Measurements from ENCODE around the gene RALY. TPM values are rescaled to one million over a fixed set of nuclear protein-coding genes. Genes with fewer than 3 reads are reported as not detected.

RALY gene
- total RNA-seq, 2 experiments from 2014 or later, result 136 to 163 TPM

- intact Hi-C loops (cut with micrococcal nuclease; ENCODE audit: unreplicated experiment), result no loop called here
- no TSS peak for BruUV-seq (replicated peaks)
- Histone ChIP-seq H3K4me1 (ENCODE audit: insufficient read depth, low read length, poor library complexity, severe bottlenecking) (peaks cover 21% of the 10 kb centered on the region), H3K27ac (ENCODE audit: low read depth, low read length, poor library complexity, severe bottlenecking) (no peak overlapping the region), H4K20me1 (ENCODE audit: insufficient read depth, low read length) (peaks cover 4% of the 10 kb centered on the region), H3K79me2 (ENCODE audit: insufficient read depth, low read depth, low read length) (peaks cover 15% of the 10 kb centered on the region; the same call in 1 of the 2 replicates), H3K36me3 (ENCODE audit: insufficient read depth, low read length) (peaks cover 47% of the 10 kb centered on the region), H3K4me3 (ENCODE audit: low read depth, low read length, poor library complexity, severe bottlenecking) (no peak overlapping the region), H3K9me2 (ENCODE audit: insufficient read depth, low read length) (no peaks in the 10 kb centered on the region), H2AFZ (ENCODE audit: low read length) (no peak overlapping the region), H3K9me3 (ENCODE audit: low read length) (no peaks in the 10 kb centered on the region), H3K4me2 (ENCODE audit: low read length) (no peak overlapping the region)
- DNase-seq (ENCODE audit: low spot score), result no peak
- TF ChIP-seq CTCF (conservative IDR thresholded peaks at IDR 0.05; ENCODE audit: low read length) (no peak), EZH2phosphoT487 (IDR thresholded peaks at IDR 0.05; ENCODE audit: borderline replicate concordance, low read depth, low read length) (no peak)
- ChIA-PET POLR2A (no interaction called here), CTCF (ENCODE audit: unreplicated experiment) (no interaction called here)
These were observed 72.9 kb downstream of the RALY start for GRCh38 chr20:34066476-34067090.

GRCh38 chr20:34068001-34068400, 74.3 kb downstream of the RALY start:
- no peak overlapping the region for H3K27ac ChIP-seq (ENCODE audit: low read depth, low read length, poor library complexity, severe bottlenecking)
- peaks cover 21% of the 10 kb centered on the region for H3K4me1 ChIP-seq (ENCODE audit: insufficient read depth, low read length, poor library complexity, severe bottlenecking)
- H3K4me2 ChIP-seq (ENCODE audit: low read length), result no peak overlapping the region
- peaks cover 8% of the 10 kb centered on the region for H4K20me1 ChIP-seq (ENCODE audit: insufficient read depth, low read length)
- CTCF ChIA-PET (ENCODE audit: unreplicated experiment), result interaction anchor here (0.5 to 3.3 kb wide), 2 partner anchors 27 to 205 kb away, joined by 3 to 19 read pairs; no protein-coding TSS in a partner anchor
- no peak overlapping the region for H3K4me3 ChIP-seq (ENCODE audit: low read depth, low read length, poor library complexity, severe bottlenecking)
- no TSS peak for BruUV-seq (replicated peaks)
- POLR2A ChIA-PET, result interaction anchor here (0.5 to 1.5 kb wide), 4 partner anchors 18 to 765 kb away, joined by 3 to 5 read pairs (median 4); partner anchors contain the start of gene EIF2S2
- no peaks in the 10 kb centered on the region for H3K9me3 ChIP-seq (ENCODE audit: low read length)
- no peak overlapping the region for H2AFZ ChIP-seq (ENCODE audit: low read length)
- H3K79me2 ChIP-seq (ENCODE audit: insufficient read depth, low read depth, low read length), result peaks cover 23% of the 10 kb centered on the region; the same call in 1 of the 2 replicates
- peaks cover 50% of the 10 kb centered on the region for H3K36me3 ChIP-seq (ENCODE audit: insufficient read depth, low read length)
- intact Hi-C loops (cut with micrococcal nuclease; ENCODE audit: unreplicated experiment), result no loop called here
- H3K9me2 ChIP-seq (ENCODE audit: insufficient read depth, low read length), result no peaks in the 10 kb centered on the region
- no peak for TF ChIP-seq EZH2phosphoT487 (IDR thresholded peaks at IDR 0.05; ENCODE audit: borderline replicate concordance, low read depth, low read length)
- no peak for TF ChIP-seq CTCF (conservative IDR thresholded peaks at IDR 0.05; ENCODE audit: low read length)
- no peak for DNase-seq (ENCODE audit: low spot score)
